Forelimb muscle (tissue), 1 donor: ENCODE measurements around the gene SMDT1. TPM values are rescaled to one million over a fixed set of nuclear protein-coding genes. Genes with fewer than 3 reads are reported as not detected.
"Not testable (repeated sequence)": the region's sequence is repeated elsewhere in the genome, so short reads cannot be mapped to it uniquely, and the experiment has no call there.

ENCODE experiments used
- DNase-seq: peaks from one replicate; pipeline ENCODE4 v3.0.0-alpha.2; 2013; ENCODE audit warnings: low read depth
- polyA plus RNA-seq: library from polyadenylated mRNA; unstranded; fragments of 120-200 nt; gene quantifications from one replicate; pipeline ENCODE4 v1.2.1, GENCODE V29; 2013; ENCODE audit not compliant: insufficient read length

The SMDT1 gene
- polyA plus RNA-seq, 1 donor, result 96.1 TPM

DNA sequence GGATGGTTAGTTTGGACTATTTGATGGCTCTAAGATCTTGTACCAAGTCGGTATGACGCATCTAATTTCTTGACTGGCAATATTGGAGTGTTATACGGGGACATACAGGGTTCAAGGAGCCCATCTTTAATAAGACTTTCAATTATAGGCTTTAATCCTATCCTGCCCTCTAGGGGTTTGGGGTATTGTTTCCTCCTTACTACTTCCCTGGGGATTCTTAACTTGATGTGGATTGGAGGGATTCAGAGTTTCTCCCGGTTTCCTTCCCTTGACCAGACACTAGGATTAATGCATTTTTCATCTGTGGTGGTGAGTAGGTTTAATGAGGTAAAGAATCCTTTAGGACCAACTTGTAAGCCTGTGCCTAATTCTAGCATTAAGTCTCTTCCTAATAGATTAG, 32.3 kb downstream of the SMDT1 start:
- DNase-seq, result no peak

DNA sequence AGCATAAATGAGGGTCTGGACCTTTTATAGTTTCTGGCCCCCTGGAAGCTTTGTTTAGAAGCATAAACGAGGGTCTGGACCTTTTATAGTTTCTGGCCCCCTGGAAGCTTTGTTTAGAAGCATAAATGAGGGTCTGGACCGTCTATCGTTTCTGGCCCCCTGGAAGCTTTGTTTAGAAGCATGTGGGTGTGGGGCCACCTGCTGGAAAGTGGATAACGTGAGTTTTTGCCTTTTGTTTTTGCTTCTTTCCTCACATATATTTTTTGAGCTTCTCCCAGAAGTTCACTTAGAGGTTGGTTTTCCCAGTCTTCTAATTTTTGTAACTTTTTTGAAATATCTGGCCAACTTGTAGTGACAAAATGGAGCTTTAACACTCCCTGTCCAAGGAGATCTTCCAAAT, 33.3 kb downstream of the SMDT1 start:
- DNase-seq, result not testable (repeated sequence)

DNA sequence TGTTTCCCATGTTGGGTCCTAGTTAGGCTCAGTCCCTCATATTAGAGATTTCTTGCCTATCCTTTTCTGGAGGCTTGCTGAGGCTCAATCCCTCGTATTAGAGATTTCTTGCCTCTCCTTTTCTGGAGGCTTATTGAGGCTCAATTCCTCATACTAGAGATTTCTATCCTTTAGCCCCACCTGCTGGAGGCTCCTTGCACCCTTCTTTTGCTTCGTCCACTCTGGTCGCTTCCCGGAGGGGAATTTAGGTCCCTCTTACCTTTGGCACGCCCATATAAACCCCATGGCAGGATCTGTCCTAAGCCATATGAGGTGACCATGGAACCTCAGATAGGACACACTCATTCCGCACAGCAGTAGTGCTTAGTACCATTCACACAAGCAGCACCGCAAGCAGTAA, 35.2 kb downstream of the SMDT1 start:
- no peak for DNase-seq

DNA sequence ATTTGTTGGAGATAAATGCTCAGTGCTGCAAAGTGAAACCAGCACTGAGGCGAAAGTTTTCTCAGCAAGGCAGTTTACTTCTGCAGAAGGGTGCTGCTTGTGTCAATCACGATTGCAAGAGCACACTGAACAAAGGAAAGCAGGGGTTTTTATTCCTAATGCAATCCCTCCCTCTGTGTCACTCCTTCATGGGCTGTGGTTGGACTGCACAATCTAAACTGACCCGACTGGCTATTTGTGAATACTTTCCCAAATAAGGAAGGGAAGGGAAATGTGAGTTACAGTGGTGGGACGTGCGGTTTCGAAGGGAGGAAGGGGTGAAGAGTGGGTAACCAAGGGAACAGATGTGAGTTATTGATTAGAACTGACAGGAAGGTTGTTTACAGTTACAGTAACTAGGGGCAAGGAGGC, 35.9 kb downstream of the SMDT1 start:
- DNase-seq, result not testable (repeated sequence)

DNA sequence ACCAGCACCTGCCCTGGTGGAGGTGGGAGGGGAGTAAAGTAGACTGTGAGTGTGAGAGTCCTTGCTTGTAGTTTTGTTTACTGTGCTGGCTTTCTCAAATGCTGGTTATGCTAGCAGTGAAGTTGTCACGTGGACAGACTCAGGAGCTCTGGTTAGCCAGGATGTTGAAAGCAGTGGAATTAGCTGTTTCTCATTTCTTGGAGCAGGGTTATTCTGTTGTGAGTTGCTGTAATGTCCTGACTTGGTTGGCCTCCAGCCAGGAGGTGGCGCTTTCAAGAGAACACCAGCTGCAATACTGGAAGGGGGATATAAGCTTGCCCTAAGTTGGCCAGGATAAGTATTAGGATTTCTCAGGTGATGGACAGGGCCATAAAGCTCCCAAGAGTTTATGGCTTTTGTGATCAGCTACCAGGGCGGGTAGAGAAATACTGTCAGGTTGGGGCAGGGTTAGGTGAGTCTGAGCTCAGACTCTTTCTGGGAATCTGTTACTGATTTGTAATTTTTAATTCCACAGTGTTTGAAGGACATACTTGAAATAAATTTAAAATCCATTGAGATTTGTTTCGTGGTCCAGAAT, 37.4 kb downstream of the SMDT1 start:
- no peak for DNase-seq

DNA sequence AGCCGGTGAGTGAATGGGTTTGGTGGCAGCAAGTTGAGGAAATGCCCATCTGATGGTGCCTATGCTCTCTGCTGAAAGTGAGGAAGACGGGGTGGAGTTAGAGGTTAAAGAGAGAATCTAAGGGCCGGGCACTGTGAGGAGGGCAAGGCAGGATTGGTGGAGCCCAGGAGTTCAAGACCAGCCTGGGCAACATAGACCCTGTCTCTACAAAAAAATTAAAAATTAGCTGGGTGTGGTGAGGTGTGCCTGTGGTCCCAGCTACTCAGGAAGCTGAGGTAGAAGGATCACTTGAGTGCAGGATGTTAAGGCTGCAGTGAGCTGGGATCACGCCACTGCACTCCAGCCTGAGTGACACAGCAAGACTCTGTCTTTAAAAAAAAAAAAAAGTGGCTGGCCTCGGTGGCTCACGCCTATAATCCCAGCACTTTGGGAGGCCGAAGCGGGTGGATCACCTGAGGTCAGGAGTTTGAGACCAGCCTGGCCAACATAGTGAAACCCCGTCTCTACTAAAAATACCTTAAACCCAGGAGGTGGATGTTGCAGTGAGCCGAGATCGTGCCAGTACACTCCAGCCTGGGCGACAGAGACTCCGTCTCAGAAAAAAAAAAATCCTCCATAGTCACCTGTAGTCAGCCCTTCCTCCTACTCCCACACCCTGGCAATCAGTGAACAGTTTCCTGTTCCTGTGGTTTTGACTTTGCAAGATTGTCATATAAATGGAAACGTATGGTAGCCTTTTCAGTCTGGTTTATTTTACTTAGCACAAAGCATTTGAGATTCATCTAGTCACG, 40.9 kb downstream of the SMDT1 start:
- not testable (repeated sequence) for DNase-seq

DNA sequence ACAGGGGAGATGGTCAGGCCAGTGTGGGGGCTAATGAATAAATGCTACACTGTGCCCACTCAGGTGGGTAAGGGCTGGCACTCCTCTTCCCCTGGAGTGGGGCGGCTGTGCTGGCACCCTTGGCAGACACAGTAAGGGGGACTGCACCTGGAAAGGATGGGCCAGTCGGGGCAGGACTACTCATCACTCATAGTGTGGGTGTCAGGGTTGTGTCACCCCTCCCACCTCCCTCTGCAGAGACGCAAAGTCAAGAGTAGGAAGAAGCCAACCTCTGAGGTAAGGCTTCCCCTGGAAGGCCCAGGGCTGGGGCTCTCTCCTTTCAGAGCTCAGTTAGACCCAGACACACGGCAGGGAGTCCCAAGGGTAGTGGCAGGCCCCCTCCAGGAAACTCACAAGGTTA, 44.0 kb downstream of the SMDT1 start:
- DNase-seq, result not testable (repeated sequence)

DNA sequence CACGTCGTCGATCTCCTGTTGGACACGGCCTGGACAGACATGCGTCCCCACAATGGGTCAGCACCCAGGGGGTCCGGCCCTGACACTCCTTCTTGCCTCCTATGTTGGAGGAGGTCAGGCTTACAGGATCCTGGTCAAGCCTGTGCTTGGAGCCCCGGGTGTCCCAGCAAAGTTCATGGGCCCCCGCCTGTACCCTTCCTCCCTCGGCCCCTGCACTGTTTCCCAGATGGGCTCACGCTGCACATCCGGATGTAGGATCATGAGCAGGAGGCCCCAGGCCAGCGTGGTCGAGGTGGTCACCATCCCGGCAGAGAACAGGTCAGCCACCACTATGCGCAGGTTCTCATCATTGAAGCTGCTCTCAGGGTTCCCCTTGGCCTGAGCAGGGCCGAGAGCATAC, 48.1 kb downstream of the SMDT1 start:
- no peak for DNase-seq

DNA sequence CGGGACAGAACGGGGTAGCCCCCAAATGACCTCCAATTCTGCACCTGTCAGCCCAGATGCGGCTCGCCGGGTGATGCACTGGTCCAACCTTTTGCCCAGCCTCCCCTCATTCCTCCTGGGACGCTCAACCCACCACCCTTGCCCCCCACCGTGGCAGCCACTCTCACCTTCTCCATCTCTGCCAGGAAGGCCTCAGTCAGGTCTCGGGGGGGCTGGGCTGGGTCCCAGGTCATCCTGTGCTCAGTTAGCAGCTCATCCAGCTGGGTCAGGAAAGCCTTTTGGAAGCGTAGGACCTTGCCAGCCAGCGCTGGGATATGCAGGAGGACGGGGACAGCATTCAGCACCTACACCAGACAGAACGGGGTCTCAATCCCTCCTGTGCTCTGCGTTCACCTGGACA, 48.5 kb downstream of the SMDT1 start:
- DNase-seq, result not testable (repeated sequence)

DNA sequence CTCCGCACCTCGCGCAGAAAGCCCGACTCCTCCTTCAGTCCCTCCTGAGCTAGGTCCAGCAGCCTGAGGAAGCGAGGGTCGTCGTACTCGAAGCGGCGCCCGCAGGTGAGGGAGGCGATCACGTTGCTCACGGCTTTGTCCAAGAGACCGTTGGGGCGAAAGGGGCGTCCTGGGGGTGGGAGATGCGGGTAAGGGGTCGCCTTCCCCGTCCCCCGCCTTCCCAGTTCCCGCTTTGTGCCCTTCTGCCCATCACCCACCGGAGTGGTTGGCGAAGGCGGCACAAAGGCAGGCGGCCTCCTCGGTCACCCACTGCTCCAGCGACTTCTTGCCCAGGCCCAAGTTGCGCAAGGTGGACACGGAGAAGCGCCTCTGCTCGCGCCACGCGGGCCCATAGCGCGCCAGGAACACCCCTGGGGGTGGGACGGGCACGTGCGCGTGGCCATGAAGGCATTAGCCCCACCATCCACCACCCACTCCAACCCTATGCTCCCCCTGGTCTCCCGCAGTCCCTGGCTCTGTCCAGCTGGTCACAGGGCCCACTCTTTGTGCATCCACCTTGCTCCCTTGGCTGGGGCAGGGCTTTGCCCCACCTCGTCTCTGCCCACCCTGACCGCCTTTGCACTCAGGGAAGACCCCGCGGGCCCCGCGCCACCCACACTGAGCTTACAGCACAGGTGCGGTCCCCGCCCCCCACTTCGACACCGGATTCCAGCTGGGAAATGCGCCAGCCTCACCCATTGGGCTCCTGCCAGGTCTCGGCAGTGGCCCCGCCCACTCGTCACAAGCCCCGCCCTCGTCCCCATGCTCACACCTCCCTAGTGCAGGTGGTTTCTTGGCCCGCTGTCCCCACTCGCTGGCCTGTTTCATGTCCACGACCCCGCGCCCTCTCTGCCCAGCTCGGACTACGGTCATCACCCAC, 49.5 kb downstream of the SMDT1 start:
- not testable (repeated sequence) for DNase-seq

DNA sequence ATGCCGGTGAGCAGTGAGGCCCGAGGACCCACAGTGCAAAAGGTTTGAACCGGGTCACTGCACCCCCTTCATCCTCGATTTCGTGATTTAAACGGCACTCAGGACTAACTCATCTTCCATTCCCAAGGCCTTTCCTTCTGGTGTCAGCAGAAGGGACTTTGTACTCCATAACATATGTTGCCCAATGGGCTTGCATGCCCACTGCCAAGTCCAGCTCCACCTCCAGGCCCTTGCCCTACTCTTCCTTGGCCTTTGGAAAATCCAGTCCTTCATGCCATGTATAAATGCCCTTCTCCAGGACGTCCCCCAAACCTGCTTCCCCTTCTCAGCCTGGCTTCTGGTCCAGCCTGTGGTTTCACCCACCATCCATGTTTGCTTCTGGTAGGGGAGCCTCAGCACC, 50.7 kb downstream of the SMDT1 start:
- not testable (repeated sequence) for DNase-seq

DNA sequence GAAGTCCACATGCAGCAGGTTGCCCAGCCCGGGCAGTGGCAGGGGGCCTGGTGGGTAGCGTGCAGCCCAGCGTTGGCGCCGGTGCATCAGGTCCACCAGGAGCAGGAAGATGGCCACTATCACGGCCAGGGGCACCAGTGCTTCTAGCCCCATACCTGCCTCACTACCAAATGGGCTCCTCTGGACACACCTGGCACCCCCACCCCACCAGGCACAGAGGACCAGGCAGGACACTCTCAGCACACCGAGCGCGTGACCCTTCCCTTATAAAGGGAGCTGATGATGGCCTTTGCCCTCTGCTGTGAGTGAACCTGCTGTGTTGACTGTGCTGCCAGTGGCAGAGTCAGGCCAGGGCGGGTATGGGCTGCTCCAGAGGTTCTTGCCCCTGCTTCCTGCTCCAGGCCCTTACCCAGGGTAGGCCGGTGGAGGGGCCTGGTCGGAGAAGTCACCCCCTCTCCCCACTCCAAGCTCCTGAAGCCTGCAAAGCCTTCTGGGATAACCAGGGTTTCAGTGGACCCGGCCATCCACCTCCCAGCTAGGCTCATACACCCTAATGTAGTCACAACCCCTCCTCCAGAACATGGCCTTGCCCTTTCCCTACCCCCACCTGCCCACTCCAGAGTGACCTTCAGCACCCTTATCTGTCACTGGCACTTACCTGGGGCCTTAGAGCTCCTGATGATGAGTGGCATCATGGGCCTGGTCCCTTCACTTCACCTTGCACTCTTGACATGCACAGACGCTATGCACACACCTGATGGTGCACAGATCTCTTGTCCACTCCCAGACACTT, 51.3 kb downstream of the SMDT1 start, which contains the start of gene CYP2D6:
TSS of gene CYP2D6 (minus strand) at position 172 of the 793 bp plus-strand sequence. CDS start at position 153, 19 bp downstream.
- not testable (repeated sequence) for DNase-seq

DNA sequence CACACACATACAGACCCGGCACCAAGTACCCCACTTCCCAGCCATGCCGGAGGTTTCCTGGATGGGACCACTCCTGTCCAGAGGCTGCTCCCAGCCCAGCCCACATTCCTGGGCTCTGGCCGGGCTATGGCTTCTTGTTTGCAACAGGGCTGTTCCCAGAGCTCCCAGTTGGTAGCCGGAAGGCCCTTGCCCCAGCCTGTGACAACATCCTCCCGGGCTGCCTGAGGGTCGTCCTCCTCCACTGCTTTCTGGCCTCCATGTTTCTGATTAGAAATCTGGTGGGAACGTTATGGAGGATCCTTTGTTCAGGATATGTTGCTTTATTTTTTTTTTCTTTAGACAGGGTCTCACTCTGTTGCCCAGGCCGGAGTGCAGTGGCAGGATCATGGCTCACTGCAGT, 52.1 kb downstream of the SMDT1 start:
- no peak for DNase-seq

DNA sequence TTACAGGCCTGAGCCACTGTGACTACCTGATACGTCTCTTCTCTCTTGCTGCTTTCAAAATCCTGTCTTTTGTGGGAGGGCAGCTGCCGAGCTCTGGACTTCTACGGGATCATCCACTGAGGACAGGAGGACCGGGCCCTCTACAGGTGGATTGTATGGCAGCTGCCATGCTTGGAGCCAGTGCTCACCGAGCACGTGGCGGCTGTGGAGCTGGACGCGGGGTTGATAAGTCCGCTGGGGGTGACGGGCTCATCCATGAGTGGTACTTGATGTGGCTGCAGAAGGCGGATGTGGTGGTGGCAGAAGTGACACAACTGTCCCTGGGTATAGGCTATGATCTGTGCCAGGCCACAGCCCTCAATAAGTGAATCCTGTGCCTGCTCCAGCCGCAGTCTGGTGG, 53.0 kb downstream of the SMDT1 start:
- no peak for DNase-seq

Other genes with a start within 250 kb of the SMDT1 start
- 84.4 TPM for gene SREBF2, start 246.6 kb upstream of the SMDT1 start, polyA plus RNA-seq
- gene SHISA8, start 164.6 kb upstream of the SMDT1 start, polyA plus RNA-seq, result 0.33 TPM
- gene TNFRSF13C, start 152.9 kb upstream of the SMDT1 start, polyA plus RNA-seq, result 1.1 TPM
- 5.3 TPM for gene CENPM, start 132.5 kb upstream of the SMDT1 start, polyA plus RNA-seq
- gene SEPTIN3, start 110.3 kb upstream of the SMDT1 start, polyA plus RNA-seq, result 0.75 TPM
- 1.7 TPM for gene WBP2NL, start 80.9 kb upstream of the SMDT1 start, polyA plus RNA-seq
- gene NAGA, start 8.9 kb upstream of the SMDT1 start, polyA plus RNA-seq, result 17.1 TPM
- 18.3 TPM for gene PHETA2, start 5.5 kb upstream of the SMDT1 start, polyA plus RNA-seq
- gene NDUFA6, start 11.1 kb downstream of the SMDT1 start, polyA plus RNA-seq, result 117 TPM
- 1.2 TPM for gene CYP2D6, start 51.1 kb downstream of the SMDT1 start, polyA plus RNA-seq
- 8.9 TPM for gene TCF20, start 191.0 kb downstream of the SMDT1 start, polyA plus RNA-seq